HG02798 (cell line): Measurements from ENCODE around the gene DUS1L.
A peak's percentile ranks its signal among the peaks of the same experiment; 100 is the strongest.

Source experiments
- ATAC-seq: cut with Tn5 transposase; IDR thresholded peaks from one replicate; pipeline ENCODE4 v1.9.1; 2021; ENCODE audit warnings: mild to moderate bottlenecking; ENCODE audit not compliant: unreplicated experiment, poor library complexity

DUS1L gene

DNA sequence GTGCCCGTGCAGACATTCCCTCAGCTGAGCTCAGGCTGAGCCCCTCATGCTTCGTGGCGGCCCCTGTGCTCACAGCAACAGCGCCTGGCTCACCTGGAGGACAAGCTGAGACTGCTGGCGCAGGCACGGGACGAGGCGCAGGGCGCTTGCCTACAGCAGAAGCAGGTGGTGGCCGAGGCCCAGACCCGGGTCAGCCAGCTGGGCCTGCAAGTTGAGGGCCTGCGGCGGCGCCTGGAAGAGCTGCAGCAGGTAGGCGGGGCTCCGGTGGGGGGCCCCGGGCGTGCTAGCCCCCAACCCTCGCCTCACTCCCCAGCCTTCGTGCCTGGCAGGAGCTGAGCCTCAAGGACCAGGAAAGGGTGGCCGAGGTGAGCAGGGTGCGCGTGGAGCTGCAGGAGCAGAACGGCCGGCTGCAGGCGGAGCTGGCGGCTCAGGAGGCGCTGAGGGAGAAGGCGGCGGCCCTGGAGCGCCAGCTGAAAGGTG, 35.6 kb downstream of the DUS1L start:
- ATAC-seq, result no peak

GRCh38 chr17:82029391-82029790, 36.2 kb downstream of the DUS1L start:
- no peak for ATAC-seq

GRCh38 chr17:82028966-82029365, 36.6 kb downstream of the DUS1L start:
- no peak for ATAC-seq

GRCh38 chr17:82028246-82028645, 37.4 kb downstream of the DUS1L start:
- no peak for ATAC-seq

GRCh38 chr17:82025401-82026107, 40.0 kb downstream of the DUS1L start:
- ATAC-seq, result no peak

DNA sequence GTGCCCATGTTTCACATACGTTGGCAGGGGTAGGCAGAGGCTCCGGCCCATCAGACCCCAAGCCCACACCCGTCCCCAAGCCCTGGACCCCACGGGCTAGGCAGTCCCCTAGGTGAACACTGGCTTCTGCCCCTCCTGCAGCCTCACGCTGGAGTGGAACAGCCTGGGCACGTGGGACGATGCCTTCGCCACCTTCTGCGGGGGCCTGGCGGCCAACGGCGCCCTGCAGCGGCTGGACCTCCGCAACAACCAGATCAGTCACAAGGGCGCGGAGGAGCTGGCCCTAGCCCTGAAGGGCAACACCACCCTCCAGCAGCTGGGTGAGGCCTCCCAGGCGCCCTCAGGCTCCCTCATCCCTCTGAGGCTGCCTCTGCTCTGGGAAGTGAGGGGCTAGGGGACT, 40.7 kb downstream of the DUS1L start:
- no peak for ATAC-seq

DNA sequence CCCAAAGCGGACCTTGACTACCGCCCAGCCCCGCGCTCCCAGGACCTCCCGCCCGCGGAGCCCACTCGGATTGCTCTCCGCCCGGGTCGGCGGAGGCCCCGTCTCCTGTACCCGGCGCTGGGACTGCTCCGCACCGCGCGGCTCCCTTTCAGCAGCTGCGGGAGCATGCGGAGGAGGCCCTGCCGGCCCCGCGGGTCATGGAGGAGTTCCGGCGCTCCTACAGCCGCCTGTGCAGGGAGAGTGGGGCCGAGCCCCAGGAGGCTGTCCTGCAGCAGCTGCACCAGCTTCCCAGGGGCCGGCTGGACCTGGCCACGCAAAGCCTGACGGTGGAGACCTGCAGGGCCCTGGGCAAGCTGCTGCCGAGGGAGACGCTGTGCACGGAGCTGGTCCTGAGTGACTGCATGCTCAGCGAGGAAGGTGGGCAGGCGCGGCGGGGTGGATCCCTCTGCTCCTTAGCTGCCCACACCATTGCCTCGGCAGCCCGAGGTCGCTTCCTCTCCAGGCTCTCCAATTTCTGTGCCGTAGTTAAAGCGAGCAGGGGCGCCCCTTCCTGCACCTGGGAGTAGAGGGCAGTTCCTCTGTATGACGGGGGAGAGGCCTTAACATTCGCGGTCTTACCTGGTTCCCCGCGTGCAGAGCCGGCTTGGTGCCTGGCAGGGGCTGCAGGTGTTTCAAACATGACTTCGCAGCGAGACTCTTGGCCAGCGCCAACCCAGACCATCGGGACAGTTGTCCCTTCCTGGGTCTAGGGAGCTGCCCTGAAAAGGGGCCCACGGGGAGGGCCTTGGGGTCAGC, 42.0 kb downstream of the DUS1L start:
- ATAC-seq, result no peak

GRCh38 chr17:82022981-82023446, 42.6 kb downstream of the DUS1L start, which contains the start of gene LRRC45:
LRRC45 (plus strand) TSS chr17:82023305; CDS start chr17:82023644, 339 bp downstream.
- peak; percentile 90 for ATAC-seq

DNA sequence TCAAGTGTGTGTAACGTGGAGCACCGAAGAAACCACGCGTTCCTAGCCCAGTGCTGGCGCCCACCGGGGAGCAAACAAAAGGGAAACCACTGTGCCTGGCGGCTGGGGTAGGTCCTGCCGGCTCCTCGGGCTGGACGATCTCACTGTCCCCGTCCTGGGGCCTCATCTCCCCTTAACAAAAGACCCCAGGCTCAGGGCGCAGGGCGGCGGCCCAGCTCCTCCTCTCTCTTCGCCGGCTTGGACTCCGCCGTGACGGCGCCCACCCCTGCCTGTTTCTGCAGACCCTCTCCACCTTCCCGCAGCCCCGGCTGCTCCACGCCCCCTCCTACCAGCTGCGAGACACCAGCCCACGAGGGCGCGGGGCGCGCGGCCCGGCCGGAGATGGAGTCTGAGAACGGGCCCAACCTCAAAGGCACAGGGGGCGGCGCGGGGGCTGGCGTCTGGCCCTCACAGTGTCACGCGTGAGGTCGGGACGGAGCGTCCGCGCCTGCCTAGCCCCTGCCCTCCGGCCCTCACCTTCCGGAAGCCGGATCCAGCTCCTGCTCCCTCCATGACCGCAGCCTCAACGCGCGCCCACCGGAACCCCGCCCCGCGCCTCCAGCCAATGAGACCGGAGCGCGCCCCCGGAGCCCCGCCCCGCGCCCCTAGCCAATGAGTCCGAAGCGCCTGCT, 43.2 kb downstream of the DUS1L start, which contains the start of gene CENPX:
CENPX (minus strand) TSS at position 569 of the 671 bp plus-strand sequence; CDS start at position 552, 17 bp downstream.
- ATAC-seq, result peak; percentile 12

DNA sequence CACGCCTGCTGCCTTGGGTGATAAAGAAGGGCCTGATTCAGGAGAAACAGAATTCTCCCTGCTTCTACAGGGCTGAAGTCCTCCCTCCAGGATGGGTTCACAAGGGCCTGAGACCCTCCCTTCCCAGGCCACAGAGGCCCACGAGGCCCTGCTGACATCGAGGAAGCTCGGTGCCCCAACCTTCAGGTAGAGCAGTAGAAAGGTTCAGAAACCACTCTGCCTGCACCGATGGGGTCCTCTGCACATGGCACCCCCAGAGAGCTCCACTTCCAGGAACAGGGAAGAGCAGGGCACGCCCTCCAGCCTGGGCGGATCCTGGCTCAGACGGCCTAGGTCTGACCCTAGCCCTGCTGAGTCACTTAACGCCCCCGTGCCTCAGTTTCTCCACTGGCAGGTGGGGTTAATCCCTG, 43.7 kb downstream of the DUS1L start:
- no peak for ATAC-seq

GRCh38 chr17:82021107-82021899, 44.3 kb downstream of the DUS1L start:
- ATAC-seq, result no peak

DNA sequence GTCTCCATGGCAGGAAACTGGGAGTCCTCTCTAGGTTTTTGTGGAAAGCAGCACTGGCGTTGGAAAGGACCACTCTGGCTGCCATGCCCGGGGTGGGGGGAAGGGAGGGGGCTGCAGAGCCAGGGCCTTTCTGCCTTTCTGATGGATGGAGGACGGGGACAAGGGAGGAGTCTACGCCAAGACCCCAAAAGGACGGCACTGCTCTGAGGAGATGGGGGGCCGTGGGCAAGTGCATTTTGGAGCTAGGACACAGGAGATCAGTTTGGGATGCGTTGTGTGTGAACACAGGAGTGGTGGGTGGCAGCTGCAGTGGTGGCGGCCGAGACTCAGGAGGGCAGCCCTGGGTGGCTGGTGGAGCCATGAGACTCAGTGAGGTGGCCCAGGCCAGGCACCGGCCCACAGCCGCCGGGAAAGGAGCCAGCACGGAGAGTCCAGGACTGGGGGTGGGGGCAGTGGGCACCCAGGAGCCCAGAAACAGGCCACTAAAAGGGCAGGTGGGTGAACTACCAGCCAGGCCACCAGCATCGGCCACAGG, 45.0 kb downstream of the DUS1L start:
- no peak for ATAC-seq

DNA sequence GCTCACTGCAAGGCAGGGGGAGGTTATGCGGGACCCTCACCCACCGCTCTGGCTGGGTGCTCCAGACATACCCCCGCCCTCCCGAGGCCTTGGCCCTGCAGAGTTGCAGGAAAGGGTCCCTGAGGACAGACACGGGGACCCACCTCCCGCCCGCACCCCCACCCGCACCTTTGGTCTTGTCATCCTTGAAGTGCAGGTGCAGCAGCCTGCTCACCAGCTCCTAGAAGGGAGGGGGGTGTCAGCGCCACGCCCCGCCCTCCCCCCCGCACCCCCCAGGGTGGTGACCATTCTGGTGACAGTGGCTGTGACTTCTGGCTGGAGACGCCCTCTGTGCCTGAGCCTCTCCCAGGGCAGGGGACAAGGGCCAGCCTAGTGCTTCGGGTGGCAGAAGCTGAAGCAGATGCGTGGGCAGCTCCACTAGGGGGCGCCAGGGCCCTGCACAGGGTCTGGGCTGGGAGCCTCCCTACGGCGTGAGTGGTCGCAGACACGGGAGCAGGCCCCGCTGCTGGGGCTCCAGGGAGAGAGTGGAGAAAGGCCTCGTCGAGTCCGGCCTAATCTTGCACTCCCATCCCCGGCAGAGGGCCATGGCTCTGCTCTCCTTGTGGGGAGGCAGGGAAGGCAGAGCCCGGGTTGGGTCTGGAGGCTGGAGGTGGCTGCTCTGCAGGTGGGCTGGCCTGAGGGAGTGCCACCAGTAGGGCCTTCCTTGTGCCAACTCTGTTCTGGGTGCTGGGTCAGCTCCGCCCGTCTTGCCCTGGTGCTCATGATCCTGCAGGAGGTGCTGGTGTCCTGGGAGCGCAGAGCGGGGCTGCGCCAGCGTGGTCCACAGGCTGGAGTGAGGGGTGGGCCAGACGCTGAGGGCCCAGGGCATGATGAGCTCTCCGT, 45.7 kb downstream of the DUS1L start:
- no peak for ATAC-seq

GRCh38 chr17:82018989-82019689, 46.5 kb downstream of the DUS1L start:
- ATAC-seq, result no peak

GRCh38 chr17:82018152-82018988, 47.2 kb downstream of the DUS1L start:
- ATAC-seq, result no peak

DNA sequence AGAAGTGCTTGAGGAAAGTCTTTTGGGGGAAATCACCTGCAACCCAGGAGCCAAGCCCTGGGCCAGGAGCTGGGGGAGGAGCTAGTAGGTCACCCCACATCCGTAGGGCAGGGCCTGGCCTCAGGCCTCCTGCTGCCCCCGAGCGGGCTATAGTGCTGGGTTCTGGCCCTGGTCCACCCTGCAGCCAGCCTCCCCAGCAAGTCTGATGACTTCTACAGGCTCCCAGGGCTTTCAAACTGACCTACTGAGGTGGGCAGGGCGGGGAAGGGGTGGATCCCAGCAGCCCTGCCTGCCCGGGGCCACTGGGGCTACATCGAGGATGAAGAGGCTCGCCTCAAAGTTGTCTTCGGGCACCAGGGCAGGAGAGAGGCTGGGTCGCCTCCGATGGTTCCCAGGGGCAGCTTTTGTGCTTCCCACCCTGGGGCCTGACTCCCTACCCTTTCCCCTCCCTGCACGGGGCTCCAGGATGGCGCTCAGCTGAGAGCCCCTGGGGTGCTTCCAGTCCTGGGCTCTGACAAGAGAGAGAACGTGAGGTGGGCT, 47.9 kb downstream of the DUS1L start:
- no peak for ATAC-seq

GRCh38 chr17:82016875-82017459, 48.6 kb downstream of the DUS1L start:
- ATAC-seq, result no peak
